GM18508 (cell line): ENCODE results near the gene COX10.
"Not testable (repeated sequence)": the region's sequence is repeated elsewhere in the genome, so short reads cannot be mapped to it uniquely, and the experiment has no call there.

Experiments used
- ATAC-seq: cut with Tn5 transposase; IDR thresholded peaks from one replicate; pipeline ENCODE4 v1.9.1; 2021; ENCODE audit warnings: moderate number of reproducible peaks; ENCODE audit not compliant: insufficient read depth, unreplicated experiment

Gene COX10

DNA sequence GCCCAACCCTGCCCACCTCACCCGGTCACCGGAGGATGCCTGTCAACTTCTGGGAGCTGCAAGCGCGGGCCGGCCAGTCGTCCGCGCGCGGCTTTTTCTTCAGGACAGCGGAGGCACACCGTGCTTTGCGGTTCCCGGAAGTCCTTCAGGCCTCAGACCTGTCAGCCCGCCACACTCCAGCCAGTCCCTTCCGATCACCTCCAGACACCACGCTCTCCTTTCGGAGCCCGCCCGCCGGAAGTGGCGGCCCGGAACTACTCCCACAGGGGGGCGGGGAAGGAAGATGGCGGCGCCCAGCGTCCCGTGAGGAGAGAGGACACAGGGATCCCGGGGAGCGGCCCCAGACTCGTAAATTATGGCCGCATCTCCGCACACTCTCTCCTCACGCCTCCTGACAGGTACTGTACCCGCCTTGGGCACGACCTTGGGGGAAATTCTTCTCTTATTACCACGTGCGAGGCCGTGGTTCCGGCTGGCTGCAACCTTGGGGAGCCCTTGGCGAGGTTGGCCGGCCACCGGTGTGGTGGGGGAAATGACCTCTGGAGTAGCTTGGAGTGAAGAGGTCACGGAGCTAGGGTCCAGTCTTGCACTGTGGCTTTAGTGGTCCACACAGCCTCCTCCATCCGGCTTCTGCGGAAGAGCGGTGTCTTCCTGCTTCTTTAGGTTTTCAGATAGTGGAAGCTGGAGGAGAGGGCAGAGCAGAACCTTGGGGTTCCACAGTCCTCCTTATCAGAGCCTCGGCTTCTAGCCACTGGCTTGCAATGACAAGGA, at the start of gene COX10:
Gene COX10, plus strand, starts transcription at position 254 of the 771 bp plus-strand sequence. Its CDS starts 102 bp downstream, at position 356.
- peak; percentile 94 for ATAC-seq

DNA sequence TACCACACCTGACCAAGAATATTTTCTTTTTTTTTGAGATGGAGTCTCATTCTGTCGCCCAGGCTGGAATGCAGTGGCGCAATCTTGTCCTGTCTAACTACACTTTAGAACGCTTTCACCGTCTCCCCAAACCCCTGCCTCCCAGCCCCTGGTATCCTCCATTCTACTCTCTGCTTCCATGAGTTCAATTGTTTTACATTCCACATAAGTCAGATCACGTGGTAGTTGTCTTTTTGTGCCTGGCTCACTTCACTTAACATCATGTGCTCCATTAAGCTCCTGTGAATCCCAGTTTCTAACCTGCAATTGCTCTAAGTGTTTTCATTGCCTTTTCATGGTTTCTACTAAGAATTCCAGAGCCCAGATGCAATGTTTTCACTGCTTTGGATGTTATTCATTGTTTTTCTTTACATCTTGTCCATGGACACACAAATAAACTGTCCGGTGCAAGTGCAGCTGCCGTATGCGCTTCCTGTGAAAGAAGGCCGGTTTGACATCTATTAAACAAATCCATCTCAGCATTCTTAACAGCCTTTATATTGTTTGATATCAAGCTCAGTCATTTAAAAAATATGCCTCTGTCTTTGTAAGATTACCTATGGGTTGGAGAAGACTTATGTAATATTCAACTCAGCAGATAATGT, 47.5 kb upstream of the COX10 start:
- not testable (repeated sequence) for ATAC-seq

- not testable (repeated sequence) for ATAC-seq
These were observed 39.5 kb upstream of the COX10 start for GRCh38 chr17:14029755-14030154.

GRCh38 chr17:14032234-14032633, 37.1 kb upstream of the COX10 start:
- ATAC-seq = no peak

GRCh38 chr17:14033166-14033565, 36.1 kb upstream of the COX10 start:
- no peak for ATAC-seq

- ATAC-seq = no peak
These were observed 31.9 kb upstream of the COX10 start for GRCh38 chr17:14037453-14037852.

DNA sequence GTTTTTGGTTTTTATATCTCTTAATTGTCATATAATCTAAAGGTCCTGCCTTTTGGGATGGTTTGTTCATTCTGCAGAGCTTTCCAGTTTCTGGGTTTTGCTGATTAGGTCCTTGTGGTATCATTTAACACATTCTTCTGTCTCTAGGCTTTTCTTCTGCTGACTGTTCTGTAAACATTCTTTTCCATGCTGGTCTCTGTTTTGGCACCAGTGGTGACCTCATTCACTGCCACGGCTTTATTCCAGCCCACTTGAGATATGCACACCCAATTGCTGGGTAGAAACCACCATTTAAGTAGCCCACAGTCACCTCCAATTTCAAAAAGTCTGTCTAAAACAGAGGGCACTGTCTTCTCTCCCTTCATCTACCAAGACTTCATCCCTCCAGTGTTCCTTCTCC, 31.1 kb upstream of the COX10 start:
- ATAC-seq = no peak

- ATAC-seq = no peak
These were observed 26.9 kb upstream of the COX10 start for GRCh38 chr17:14042411-14042810.

DNA sequence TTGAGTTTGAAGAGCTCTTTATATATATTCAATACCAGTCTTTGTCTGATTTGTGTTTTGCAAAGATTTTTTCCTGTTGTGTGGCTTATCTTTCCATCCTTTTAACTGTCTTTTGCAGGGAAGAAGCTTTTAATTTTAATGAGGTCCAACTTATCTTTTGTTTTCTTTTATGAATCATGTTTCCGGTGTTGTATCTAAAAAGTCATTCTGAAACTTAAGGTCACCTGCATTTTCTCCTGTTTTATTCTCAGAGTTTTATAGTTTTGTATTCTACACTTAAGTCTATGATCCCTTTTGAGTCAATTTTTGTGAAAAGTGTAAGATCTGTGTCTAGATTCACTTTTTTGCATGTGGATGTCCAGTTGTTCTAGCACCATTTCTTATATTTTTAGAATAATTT, 24.6 kb upstream of the COX10 start:
- ATAC-seq = no peak

DNA sequence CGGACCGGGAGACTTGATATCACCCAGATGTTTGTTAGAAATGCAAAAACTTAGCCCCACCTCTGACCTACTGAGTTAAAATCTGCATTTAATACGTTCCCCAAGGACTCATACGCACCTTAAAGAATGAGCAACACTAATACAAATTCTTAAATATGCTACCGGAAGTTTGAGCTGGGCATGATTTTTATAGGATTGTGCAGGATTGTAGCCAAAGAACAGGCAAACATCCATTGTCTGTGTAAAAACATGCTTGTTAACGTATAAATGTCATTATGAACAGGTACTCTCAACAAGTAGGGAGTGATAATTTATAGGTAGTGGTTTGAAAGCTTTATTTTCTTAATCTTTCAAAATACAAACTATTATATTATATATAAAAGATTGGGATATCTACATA, 22.3 kb upstream of the COX10 start:
- no peak for ATAC-seq

DNA sequence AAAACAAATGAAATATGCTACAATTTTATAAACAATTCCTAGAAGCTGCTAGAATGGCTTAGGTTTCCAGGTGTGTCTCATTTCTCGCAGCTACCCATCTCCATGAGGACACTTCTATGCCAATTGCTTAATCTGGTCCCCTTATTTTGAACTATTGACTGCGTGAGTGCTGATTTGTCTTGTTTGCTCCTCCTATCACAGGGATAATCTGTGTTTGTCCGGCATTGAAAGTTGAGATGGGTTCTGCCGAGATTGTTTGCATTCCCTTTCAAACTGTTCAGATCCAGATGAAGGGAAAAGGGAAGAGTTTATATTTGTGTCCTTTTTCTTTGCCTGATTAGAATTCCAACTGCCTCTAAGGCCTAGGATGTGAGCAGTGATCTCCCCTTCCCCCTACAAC, 21.7 kb upstream of the COX10 start:
- ATAC-seq = no peak

DNA sequence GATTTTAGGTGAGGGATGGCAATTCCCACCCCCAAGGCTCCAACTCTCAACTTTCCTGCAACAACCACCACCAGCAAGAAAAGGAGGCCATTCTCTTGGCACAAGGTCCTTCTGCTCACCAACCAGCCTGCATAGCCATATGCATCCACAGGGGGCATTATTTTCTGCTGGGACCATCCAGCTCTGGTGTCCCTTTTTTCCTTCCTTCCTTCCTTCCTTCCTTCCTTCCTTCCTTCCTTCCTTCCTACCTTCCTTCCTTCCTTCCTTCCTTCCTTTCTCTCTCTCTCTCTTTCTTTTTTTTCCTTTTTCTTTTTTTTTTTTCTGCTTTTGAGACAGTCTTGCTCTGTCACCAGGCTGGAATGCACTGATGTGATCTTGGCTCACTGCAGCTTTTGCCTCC, 21.1 kb upstream of the COX10 start:
- ATAC-seq = no peak

DNA sequence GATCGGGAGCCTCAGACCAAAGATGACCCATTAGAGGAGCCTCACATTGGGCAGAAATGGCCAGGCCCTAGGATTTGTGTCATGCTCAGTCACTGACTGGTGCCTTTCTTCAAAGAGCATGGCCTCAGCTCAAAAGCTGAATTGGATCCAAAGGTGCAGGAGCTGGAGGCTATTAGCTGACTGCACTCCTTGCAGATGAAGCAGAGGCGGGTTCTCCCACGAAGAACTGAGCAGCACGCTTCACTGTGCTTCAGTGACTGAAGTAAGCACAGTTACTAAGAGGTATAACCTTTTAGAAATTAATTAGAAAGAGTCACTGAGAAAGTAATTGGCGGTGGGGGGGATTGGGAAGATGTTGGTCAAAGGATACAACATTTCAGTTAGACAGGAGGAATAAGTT, 18.7 kb upstream of the COX10 start:
- no peak for ATAC-seq

DNA sequence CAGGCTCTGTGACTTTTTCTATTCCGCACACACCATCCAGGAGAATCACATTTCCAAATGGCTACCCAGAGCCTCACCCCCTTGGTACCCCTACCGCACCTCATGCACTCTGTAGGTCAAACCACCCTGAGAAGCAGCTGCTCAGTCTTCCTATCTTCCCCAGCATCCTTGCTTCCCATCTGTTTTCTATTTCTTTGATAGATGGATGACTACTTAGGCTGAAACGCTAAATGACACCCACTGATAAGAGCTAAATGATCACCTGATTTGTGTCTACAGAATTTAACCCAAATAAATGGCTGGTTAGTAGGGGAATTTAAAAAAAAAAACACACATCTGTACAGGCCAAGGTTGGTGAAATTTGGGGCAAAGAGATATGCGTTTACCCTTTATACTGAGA, 17.6 kb upstream of the COX10 start:
- ATAC-seq = no peak

GRCh38 chr17:14052886-14053615, 16.3 kb upstream of the COX10 start:
- ATAC-seq = no peak

DNA sequence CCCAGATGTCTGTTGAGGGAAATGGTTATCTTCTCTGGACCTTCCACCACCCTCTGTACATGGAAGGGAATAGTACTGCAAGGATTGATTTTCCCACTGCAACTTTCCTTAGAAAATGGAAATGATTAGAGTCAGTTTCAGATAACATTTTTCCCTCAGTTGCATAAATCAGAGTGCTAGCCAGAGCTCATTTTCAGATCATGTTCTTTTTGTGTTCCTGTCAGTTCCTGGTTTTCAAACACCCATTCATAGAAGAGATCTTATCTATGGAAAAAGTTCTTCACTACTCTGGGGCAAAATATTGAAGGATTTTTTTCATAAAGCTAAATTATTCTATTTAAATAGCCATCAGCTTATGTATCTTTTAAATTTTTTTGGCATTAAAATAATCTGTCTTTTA, 11.7 kb upstream of the COX10 start:
- ATAC-seq = no peak

DNA sequence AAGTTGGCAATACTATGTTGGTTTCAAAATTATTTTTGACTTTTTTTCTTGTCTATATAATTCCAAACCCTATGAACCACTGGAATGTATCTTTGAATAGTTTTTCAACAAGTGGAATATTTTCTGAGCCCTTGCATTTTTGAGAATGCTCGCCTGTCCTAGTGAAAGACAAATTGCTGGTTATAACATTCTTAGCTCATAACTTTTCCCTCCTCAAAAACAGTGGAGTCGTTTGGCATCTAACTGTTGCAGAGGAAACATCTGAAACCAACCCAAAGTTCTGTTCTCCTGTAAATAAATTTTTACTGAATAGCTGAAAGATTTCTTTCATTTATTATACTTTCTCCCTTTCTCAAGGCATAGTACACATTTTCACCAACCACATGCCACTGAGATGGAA, 11.3 kb upstream of the COX10 start:
- ATAC-seq = no peak

DNA sequence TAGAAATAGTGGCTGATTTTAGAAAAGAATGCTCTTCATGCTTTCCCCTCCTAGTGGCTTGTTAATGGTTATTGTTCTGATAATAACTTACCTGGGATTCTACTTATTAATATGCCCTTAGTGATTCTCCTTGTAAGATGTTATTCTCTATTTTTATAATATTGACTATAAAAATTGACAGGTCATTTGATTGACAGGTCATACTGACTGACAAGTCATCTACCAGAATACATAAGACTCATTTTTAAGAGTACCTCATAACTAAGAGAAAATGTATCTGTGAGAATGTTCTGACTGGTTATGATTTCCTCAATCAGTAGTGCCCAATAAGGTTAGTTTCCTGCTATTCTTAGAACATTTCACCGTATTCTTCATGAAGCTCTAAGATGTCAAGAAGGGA, 8.6 kb upstream of the COX10 start:
- no peak for ATAC-seq

- ATAC-seq = no peak
These were observed 7.4 kb upstream of the COX10 start for GRCh38 chr17:14061666-14062560.

DNA sequence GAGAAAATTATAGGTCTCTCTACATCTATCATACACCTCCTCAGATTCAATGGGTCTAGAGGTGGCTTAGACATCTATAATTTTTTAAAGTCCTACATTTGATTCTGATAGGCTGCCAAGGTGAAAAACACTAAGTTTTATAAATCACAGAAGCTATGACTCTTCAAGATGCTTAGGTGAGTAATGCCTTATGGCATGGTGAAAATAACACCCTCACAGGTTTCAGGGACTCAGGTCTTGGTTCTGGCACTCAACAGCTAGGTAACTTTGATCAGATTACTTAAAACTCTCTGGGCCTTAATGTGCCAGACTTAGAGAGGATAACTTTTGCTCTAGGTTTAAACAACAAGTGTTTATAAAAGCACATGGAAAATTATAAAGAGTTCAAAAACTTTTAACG, 2.0 kb upstream of the COX10 start:
- no peak for ATAC-seq
